OCI-LY1 (cell line): ENCODE results near the gene TMPRSS3.

ENCODE experiments used
- H2AFZ ChIP-seq: fragments of 200-600 bp; sonication (generic), shearing (Covaris generic); 2 replicates; pipeline ENCODE4 v1.6.0; 2014; ENCODE audit warnings: antibody characterized with exemption, mild to moderate bottlenecking, low read length
- H3F3A ChIP-seq: fragments of 200-600 bp; sonication (generic), shearing (Covaris generic); 2 replicates; pipeline ENCODE4 v1.6.0; 2014; ENCODE audit warnings: mild to moderate bottlenecking, antibody characterized with exemption, low read length, moderate library complexity; ENCODE audit not compliant: insufficient read depth
- H3K27ac ChIP-seq: fragments of 200-600 bp; sonication (generic); 2 replicates; pipeline ENCODE4 v1.5.1; 2014; ENCODE audit warnings: low read length, mixed run types, mild to moderate bottlenecking, low read depth; ENCODE audit not compliant: poor library complexity, severe bottlenecking
- H3K27me3 ChIP-seq: fragments of 200-600 bp; sonication (generic); 2 replicates; pipeline ENCODE4 v1.6.0; 2014; ENCODE audit warnings: antibody characterized with exemption, mild to moderate bottlenecking, low read length, moderate library complexity; ENCODE audit not compliant: insufficient read depth
- H3K36me3 ChIP-seq: fragments of 200-600 bp; sonication (generic); 2 replicates; pipeline ENCODE4 v1.6.1; 2014; ENCODE audit warnings: mild to moderate bottlenecking, antibody characterized with exemption, low read length, moderate library complexity, mixed read lengths; ENCODE audit not compliant: insufficient read depth
- H3K4me1 ChIP-seq: fragments of 200-600 bp; sonication (generic); 2 replicates; pipeline ENCODE4 v1.5.1; 2014; ENCODE audit warnings: mild to moderate bottlenecking, low read length, moderate library complexity; ENCODE audit not compliant: insufficient read depth, severe bottlenecking
- H3K4me2 ChIP-seq: fragments of 200-600 bp; sonication (generic), shearing (Covaris generic); 2 replicates; pipeline ENCODE4 v1.6.1; 2014; ENCODE audit warnings: low read length
- H3K4me3 ChIP-seq: fragments of 200-600 bp; sonication (generic); 2 replicates; pipeline ENCODE4 v1.5.1; 2014; ENCODE audit warnings: low read length, low read depth, mild to moderate bottlenecking, mixed read lengths; ENCODE audit not compliant: poor library complexity, severe bottlenecking
- H3K79me2 ChIP-seq: fragments of 200-600 bp; shearing (Covaris generic); 2 replicates; pipeline ENCODE4 v1.6.1; 2016; ENCODE audit warnings: mixed run types, low read length, mixed read lengths; ENCODE audit not compliant: insufficient read depth
- H3K9ac ChIP-seq: fragments of 200-600 bp; sonication (generic), shearing (Covaris generic); 2 replicates; pipeline ENCODE4 v1.6.1; 2014; ENCODE audit warnings: mild to moderate bottlenecking, low read length, mixed read lengths
- H3K9me2 ChIP-seq: fragments of 200-600 bp; sonication (generic), shearing (Covaris generic); 2 replicates; pipeline ENCODE4 v1.6.1; 2014; ENCODE audit warnings: low read depth, mild to moderate bottlenecking, low read length, mixed read lengths
- H3K9me3 ChIP-seq: fragments of 200-600 bp; shearing (Covaris generic); 2 replicates; pipeline ENCODE4 v1.6.1; 2014; ENCODE audit warnings: low read length, mixed read lengths
- H4K20me1 ChIP-seq: fragments of 200-600 bp; sonication (generic), shearing (Covaris generic); 2 replicates; pipeline ENCODE4 v1.6.0; 2016; ENCODE audit warnings: mild to moderate bottlenecking, low read length; ENCODE audit not compliant: insufficient read depth
- EZH2 ChIP-seq: fragments of 200-600 bp; sonication (generic), shearing (Covaris generic); IDR thresholded peaks from 2 replicates; pipeline ENCODE4 v1.8.0; 2017; ENCODE audit warnings: borderline replicate concordance, mixed run types, mild to moderate bottlenecking, antibody characterized with exemption, low read length, moderate library complexity, mixed read lengths
- TF ChIP-seq, protein P1 (sequence below): fragments of 200-600 bp; sonication (generic), shearing (Covaris generic); IDR thresholded peaks from 2 replicates; pipeline ENCODE4 v1.5.1; 2017; ENCODE audit warnings: mild to moderate bottlenecking, antibody characterized with exemption, low read length, moderate library complexity, mixed read lengths

Gene TMPRSS3

DNA sequence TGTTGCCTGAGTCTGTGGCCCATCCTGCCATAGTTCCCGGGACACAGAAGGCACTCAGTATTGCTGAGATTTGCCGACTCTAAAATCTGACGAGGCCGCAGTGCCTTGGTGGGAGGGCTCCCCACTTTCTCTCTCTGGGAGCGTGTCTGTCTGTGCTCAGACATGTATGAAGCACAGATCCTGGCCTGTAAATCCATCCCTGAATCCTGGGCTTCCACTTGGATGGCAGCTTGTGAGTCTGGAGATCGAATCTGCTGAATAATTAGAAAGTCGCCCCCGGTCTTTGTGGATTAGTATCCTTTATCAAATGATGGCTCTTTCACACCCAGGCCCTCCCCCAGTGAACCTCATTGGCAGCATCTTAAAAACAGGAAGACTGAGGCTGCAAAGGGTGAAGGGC is 18.2 kb upstream of the TMPRSS3 start:
- no peaks in the 10 kb centered on the region for H3K9me3 ChIP-seq
- H4K20me1 ChIP-seq, result no peaks in the 10 kb centered on the region
- no peak overlapping the region for H3K27ac ChIP-seq
- H3K9me2 ChIP-seq, result no peaks in the 10 kb centered on the region
- no peaks in the 10 kb centered on the region for H3F3A ChIP-seq
- no peak overlapping the region for H2AFZ ChIP-seq
- peaks cover 11% of the 10 kb centered on the region for H3K27me3 ChIP-seq
- no peak overlapping the region for H3K9ac ChIP-seq
- H3K79me2 ChIP-seq, result no peaks in the 10 kb centered on the region
- no peak for TF ChIP-seq EZH2
- TF ChIP-seq, protein P1, sequence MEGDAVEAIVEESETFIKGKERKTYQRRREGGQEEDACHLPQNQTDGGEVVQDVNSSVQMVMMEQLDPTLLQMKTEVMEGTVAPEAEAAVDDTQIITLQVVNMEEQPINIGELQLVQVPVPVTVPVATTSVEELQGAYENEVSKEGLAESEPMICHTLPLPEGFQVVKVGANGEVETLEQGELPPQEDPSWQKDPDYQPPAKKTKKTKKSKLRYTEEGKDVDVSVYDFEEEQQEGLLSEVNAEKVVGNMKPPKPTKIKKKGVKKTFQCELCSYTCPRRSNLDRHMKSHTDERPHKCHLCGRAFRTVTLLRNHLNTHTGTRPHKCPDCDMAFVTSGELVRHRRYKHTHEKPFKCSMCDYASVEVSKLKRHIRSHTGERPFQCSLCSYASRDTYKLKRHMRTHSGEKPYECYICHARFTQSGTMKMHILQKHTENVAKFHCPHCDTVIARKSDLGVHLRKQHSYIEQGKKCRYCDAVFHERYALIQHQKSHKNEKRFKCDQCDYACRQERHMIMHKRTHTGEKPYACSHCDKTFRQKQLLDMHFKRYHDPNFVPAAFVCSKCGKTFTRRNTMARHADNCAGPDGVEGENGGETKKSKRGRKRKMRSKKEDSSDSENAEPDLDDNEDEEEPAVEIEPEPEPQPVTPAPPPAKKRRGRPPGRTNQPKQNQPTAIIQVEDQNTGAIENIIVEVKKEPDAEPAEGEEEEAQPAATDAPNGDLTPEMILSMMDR, result no peak
- H3K4me1 ChIP-seq, result peaks cover 3% of the 10 kb centered on the region
- no peak overlapping the region for H3K4me3 ChIP-seq
- H3K36me3 ChIP-seq, result no peaks in the 10 kb centered on the region
- no peak overlapping the region for H3K4me2 ChIP-seq

DNA sequence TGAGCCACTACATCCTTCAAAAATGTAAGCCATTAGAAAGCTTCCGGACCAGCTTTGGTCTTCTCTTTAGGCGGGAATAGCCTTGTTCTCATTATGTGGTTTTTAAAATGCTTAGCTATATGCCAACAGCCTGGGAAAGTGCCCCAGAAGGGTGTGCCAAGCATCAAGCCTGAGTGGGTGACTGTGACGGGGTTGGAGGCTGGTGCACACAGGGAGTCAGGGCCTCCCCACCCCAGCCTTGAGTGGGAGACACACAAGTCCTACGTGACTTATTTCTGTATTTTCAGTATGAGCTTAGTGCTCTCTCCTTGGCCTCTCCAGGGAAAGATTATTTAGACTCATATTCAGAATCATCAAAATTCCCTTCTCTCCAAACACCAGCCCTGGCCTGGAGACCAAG is 17.6 kb upstream of the TMPRSS3 start:
- Histone ChIP-seq H3K36me3 (no peaks in the 10 kb centered on the region), H3K9me3 (no peaks in the 10 kb centered on the region), H3K79me2 (no peaks in the 10 kb centered on the region), H3K4me3 (no peak overlapping the region), H3K9ac (no peak overlapping the region), H3K4me2 (no peak overlapping the region), H3F3A (no peaks in the 10 kb centered on the region), H2AFZ (no peak overlapping the region), H3K4me1 (peaks cover 3% of the 10 kb centered on the region), H4K20me1 (no peaks in the 10 kb centered on the region), H3K9me2 (no peaks in the 10 kb centered on the region), H3K27me3 (peaks cover 12% of the 10 kb centered on the region; the same call in 1 of the 2 replicates), H3K27ac (no peak overlapping the region)
- TF ChIP-seq, protein P1, result no peak
- TF ChIP-seq EZH2, result no peak

DNA sequence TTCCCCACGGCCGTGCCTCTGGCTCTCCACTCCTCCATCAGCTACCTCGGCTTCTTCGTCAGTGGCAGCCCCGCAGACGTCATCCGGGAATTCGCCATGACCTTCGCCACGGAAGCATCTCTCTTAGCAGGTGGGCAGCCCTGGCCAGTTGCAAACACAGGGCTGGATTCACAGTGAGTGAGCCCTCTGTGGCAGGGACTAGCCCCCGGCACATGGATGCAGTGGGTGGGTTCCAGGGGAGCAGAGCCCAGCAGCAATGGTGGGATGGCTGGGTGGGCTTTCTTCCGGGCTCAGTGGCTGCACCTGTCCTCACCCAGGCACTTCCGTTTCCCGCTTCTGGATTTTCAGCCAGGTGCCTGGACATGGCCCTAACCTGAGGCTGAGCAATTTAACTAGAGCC is 17.2 kb upstream of the TMPRSS3 start:
- no peak overlapping the region for H3K4me2 ChIP-seq
- H3K4me3 ChIP-seq, result no peak overlapping the region
- no peak overlapping the region for H3K9ac ChIP-seq
- H3K79me2 ChIP-seq, result no peaks in the 10 kb centered on the region
- peaks cover 3% of the 10 kb centered on the region for H3K4me1 ChIP-seq
- H3K9me2 ChIP-seq, result no peaks in the 10 kb centered on the region
- H3F3A ChIP-seq, result no peaks in the 10 kb centered on the region
- H3K9me3 ChIP-seq, result no peaks in the 10 kb centered on the region
- H3K27me3 ChIP-seq, result peaks cover 9% of the 10 kb centered on the region; the same call in 1 of the 2 replicates
- no peak overlapping the region for H2AFZ ChIP-seq
- H4K20me1 ChIP-seq, result no peaks in the 10 kb centered on the region
- TF ChIP-seq EZH2, result no peak
- TF ChIP-seq, protein P1, result no peak
- H3K27ac ChIP-seq, result no peak overlapping the region
- no peaks in the 10 kb centered on the region for H3K36me3 ChIP-seq
